ENCODE results near the gene SLC47A1.

Gene SLC47A1

GRCh38 chr17:19613979-19614378 is 80.3 kb downstream of the SLC47A1 start:
- no peak for DNase-seq

GRCh38 chr17:19614900-19615299 is 81.2 kb downstream of the SLC47A1 start:
- DNase-seq = no peak

- no peak for DNase-seq
These were observed 84.4 kb downstream of the SLC47A1 start for GRCh38 chr17:19618015-19618414.

- DNase-seq = no peak
These were observed 86.2 kb downstream of the SLC47A1 start for GRCh38 chr17:19619705-19620325.

GRCh38 chr17:19621697-19622096 is 88.0 kb downstream of the SLC47A1 start:
- DNase-seq = no peak

GRCh38 chr17:19626079-19626478 is 92.4 kb downstream of the SLC47A1 start:
- no peak for DNase-seq

Data from NCI-H1105 (cell line).